SK-N-SH treated with all-trans-retinoic acid at 6 μM for 48 hours (cell line): ENCODE results near the gene SLAIN1.

Experiments used
- ATAC-seq: fragments of 200-7000 bp; cut with Tn5 transposase; 3 replicates; pipeline ENCODE4 v1.9.1; 2020; ENCODE audit warnings: mild to moderate bottlenecking, moderate library complexity
- ARNTL ChIP-seq: fragments of 450-650 bp; formaldehyde crosslinking; IDR thresholded peaks from 2 replicates; pipeline ENCODE4 v1.5.0; 2020; ENCODE audit warnings: low read depth, mild to moderate bottlenecking, moderate library complexity, borderline replicate concordance
- BACH2 ChIP-seq: fragments of 250-450 bp; sonication (Bioruptor Pico); IDR thresholded peaks from 2 replicates; pipeline ENCODE4 v1.9.0; 2021; ENCODE audit warnings: mild to moderate bottlenecking, borderline replicate concordance
- CSDC2 ChIP-seq: fragments of 250-450 bp; sonication (Bioruptor Pico); IDR thresholded peaks from 2 replicates; pipeline ENCODE4 v1.5.0; 2020; ENCODE audit warnings: mild to moderate bottlenecking, moderate library complexity
- ESRRG ChIP-seq: fragments of 250-450 bp; sonication (Bioruptor Pico); IDR thresholded peaks from 2 replicates; pipeline ENCODE4 v1.6.1; 2021; ENCODE audit warnings: mild to moderate bottlenecking
- GLIS3 ChIP-seq: fragments of 250-450 bp; sonication (Bioruptor Pico); IDR thresholded peaks from 2 replicates; pipeline ENCODE4 v1.5.0; 2020; ENCODE audit warnings: mild to moderate bottlenecking, moderate library complexity
- ISL1 ChIP-seq: fragments of 250-450 bp; sonication (Bioruptor Pico); IDR thresholded peaks from 2 replicates; pipeline ENCODE4 v2.1.2; 2022; ENCODE audit warnings: mild to moderate bottlenecking, moderate library complexity
- OSR1 ChIP-seq: fragments of 250-450 bp; sonication (Bioruptor Pico); IDR thresholded peaks from 2 replicates; pipeline ENCODE4 v1.8.0; 2022; ENCODE audit warnings: moderate library complexity, mild to moderate bottlenecking, inconsistent platforms
- PPARA ChIP-seq: fragments of 250-450 bp; sonication (Bioruptor Pico); IDR thresholded peaks from 2 replicates; pipeline ENCODE4 v1.5.0; 2020; ENCODE audit warnings: mild to moderate bottlenecking, borderline replicate concordance
- RARB ChIP-seq: fragments of 250-450 bp; sonication (Bioruptor Pico); IDR thresholded peaks from 2 replicates; pipeline ENCODE4 v1.8.0; 2021; ENCODE audit warnings: mild to moderate bottlenecking, moderate library complexity
- SNAI2 ChIP-seq: fragments of 250-450 bp; sonication (Bioruptor Pico); IDR thresholded peaks from 2 replicates; pipeline ENCODE4 v1.5.0; 2020; ENCODE audit warnings: mild to moderate bottlenecking, moderate library complexity
- TCF4 ChIP-seq: fragments of 250-450 bp; sonication (Bioruptor Pico); IDR thresholded peaks from 2 replicates; pipeline ENCODE4 v1.8.0; 2021; ENCODE audit warnings: mild to moderate bottlenecking, moderate library complexity, borderline replicate concordance
- TOX ChIP-seq: fragments of 250-450 bp; sonication (Bioruptor Pico); IDR thresholded peaks from 2 replicates; pipeline ENCODE4 v1.8.0; 2021; ENCODE audit warnings: mild to moderate bottlenecking, moderate library complexity, borderline replicate concordance
- ZC3H10 ChIP-seq: fragments of 250-450 bp; sonication (Bioruptor Pico); IDR thresholded peaks from 2 replicates; pipeline ENCODE4 v1.5.1; 2021; ENCODE audit warnings: mild to moderate bottlenecking, moderate library complexity
- ZFP3 ChIP-seq: fragments of 250-450 bp; sonication (Bioruptor Pico); IDR thresholded peaks from 2 replicates; pipeline ENCODE4 v1.5.0; 2020; ENCODE audit warnings: mild to moderate bottlenecking, moderate library complexity
- ZFP30 ChIP-seq: fragments of 450-650 bp; formaldehyde crosslinking; IDR thresholded peaks from 2 replicates; pipeline ENCODE4 v1.5.0; 2022; ENCODE audit warnings: mild to moderate bottlenecking, moderate library complexity
- ZNF565 ChIP-seq: fragments of 450-650 bp; formaldehyde crosslinking; conservative IDR thresholded peaks from 2 replicates; pipeline ENCODE4 v1.5.0; 2020; ENCODE audit warnings: low read depth, mild to moderate bottlenecking, moderate library complexity
- ZNF8 ChIP-seq: fragments of 450-650 bp; formaldehyde crosslinking; IDR thresholded peaks from 2 replicates; pipeline ENCODE4 v1.5.0; 2020; ENCODE audit warnings: mild to moderate bottlenecking, moderate library complexity
- TF ChIP-seq, protein P1 (sequence below): fragments of 250-450 bp; sonication (Bioruptor Pico); IDR thresholded peaks from 2 replicates; pipeline ENCODE4 v1.8.0; 2021; ENCODE audit warnings: low read depth, mild to moderate bottlenecking, moderate library complexity, borderline replicate concordance
- TF ChIP-seq, protein P2 (sequence below): fragments of 250-450 bp; sonication (Bioruptor Pico); IDR thresholded peaks from 2 replicates; pipeline ENCODE4 v1.5.0; 2020; ENCODE audit warnings: mild to moderate bottlenecking, moderate library complexity
- TF ChIP-seq, protein P3 (sequence below): fragments of 250-450 bp; sonication (Bioruptor Pico); IDR thresholded peaks from 2 replicates; pipeline ENCODE4 v1.5.1; 2021; ENCODE audit warnings: mild to moderate bottlenecking, moderate library complexity
- TF ChIP-seq, protein P4 (sequence below): fragments of 250-450 bp; sonication (Bioruptor Pico); IDR thresholded peaks from 2 replicates; pipeline ENCODE4 v1.8.0; 2020; ENCODE audit warnings: mild to moderate bottlenecking, moderate library complexity, borderline replicate concordance

The SLAIN1 gene

DNA sequence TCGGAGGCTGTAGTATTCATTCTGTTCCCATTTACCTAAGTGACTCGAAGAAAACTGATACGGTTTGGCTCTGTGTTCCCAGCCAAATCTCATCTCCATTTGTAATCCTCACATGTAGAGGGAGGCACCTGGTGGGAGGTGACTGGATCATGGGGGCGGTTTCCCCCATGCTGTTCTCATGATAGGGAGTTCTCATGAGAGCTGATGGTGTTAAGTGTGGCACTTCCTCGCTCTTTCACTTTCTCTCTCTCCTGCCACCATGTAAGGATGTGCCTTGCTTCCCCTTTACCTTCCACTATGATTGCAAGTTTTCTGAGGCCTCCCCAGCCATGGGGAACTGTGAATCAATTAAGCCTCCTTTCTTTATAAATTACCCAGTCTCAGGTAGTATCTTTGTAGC is 23.5 kb downstream of the SLAIN1 start (continued):
- TF ChIP-seq, protein P1, sequence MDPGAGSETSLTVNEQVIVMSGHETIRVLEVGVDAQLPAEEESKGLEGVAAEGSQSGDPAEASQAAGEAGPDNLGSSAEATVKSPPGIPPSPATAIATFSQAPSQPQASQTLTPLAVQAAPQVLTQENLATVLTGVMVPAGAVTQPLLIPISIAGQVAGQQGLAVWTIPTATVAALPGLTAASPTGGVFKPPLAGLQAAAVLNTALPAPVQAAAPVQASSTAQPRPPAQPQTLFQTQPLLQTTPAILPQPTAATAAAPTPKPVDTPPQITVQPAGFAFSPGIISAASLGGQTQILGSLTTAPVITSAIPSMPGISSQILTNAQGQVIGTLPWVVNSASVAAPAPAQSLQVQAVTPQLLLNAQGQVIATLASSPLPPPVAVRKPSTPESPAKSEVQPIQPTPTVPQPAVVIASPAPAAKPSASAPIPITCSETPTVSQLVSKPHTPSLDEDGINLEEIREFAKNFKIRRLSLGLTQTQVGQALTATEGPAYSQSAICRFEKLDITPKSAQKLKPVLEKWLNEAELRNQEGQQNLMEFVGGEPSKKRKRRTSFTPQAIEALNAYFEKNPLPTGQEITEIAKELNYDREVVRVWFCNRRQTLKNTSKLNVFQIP (CRISPR knock-in tag): no peak
- TF ChIP-seq TOX (CRISPR knock-in tag) (no peak), ISL1 (no peak), ZC3H10 (CRISPR knock-in tag) (no peak), BACH2 (CRISPR knock-in tag) (no peak), RARB (CRISPR knock-in tag) (no peak)

DNA sequence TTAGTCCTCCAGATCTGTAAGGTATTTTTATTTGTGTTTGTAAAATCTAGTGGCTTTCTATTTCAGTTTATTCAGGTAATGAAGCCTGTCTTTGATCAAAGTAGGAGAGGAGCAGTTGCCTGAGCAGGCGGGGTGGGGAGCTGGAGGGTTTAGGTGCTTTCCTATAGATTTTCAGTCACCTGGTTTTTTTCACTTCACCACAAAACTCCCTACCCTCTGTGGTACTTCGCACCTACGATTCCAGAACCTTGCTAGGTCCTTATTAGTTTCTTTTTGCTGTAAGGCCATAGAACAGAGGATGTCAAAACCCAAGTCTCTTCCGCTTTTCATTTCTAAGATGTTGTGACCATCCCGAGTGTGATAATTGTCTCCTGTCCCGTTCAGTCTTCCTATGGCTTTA is 26.6 kb downstream of the SLAIN1 start:
- TF ChIP-seq SNAI2 (no peak), TCF4 (no peak), OSR1 (CRISPR knock-in tag) (no peak), GLIS3 (CRISPR knock-in tag) (no peak), TOX (CRISPR knock-in tag) (no peak), ARNTL (no peak), ESRRG (CRISPR knock-in tag) (no peak), ISL1 (no peak), RARB (CRISPR knock-in tag) (no peak), ZFP3 (no peak), PPARA (CRISPR knock-in tag) (no peak), CSDC2 (CRISPR knock-in tag) (no peak)
- TF ChIP-seq, protein P2, sequence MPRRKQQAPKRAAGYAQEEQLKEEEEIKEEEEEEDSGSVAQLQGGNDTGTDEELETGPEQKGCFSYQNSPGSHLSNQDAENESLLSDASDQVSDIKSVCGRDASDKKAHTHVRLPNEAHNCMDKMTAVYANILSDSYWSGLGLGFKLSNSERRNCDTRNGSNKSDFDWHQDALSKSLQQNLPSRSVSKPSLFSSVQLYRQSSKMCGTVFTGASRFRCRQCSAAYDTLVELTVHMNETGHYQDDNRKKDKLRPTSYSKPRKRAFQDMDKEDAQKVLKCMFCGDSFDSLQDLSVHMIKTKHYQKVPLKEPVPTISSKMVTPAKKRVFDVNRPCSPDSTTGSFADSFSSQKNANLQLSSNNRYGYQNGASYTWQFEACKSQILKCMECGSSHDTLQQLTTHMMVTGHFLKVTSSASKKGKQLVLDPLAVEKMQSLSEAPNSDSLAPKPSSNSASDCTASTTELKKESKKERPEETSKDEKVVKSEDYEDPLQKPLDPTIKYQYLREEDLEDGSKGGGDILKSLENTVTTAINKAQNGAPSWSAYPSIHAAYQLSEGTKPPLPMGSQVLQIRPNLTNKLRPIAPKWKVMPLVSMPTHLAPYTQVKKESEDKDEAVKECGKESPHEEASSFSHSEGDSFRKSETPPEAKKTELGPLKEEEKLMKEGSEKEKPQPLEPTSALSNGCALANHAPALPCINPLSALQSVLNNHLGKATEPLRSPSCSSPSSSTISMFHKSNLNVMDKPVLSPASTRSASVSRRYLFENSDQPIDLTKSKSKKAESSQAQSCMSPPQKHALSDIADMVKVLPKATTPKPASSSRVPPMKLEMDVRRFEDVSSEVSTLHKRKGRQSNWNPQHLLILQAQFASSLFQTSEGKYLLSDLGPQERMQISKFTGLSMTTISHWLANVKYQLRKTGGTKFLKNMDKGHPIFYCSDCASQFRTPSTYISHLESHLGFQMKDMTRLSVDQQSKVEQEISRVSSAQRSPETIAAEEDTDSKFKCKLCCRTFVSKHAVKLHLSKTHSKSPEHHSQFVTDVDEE: no peak
- TF ChIP-seq, protein P3, sequence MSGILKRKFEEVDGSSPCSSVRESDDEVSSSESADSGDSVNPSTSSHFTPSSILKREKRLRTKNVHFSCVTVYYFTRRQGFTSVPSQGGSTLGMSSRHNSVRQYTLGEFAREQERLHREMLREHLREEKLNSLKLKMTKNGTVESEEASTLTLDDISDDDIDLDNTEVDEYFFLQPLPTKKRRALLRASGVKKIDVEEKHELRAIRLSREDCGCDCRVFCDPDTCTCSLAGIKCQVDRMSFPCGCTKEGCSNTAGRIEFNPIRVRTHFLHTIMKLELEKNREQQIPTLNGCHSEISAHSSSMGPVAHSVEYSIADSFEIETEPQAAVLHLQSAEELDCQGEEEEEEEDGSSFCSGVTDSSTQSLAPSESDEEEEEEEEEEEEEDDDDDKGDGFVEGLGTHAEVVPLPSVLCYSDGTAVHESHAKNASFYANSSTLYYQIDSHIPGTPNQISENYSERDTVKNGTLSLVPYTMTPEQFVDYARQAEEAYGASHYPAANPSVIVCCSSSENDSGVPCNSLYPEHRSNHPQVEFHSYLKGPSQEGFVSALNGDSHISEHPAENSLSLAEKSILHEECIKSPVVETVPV (CRISPR knock-in tag): no peak
- TF ChIP-seq, protein P4, sequence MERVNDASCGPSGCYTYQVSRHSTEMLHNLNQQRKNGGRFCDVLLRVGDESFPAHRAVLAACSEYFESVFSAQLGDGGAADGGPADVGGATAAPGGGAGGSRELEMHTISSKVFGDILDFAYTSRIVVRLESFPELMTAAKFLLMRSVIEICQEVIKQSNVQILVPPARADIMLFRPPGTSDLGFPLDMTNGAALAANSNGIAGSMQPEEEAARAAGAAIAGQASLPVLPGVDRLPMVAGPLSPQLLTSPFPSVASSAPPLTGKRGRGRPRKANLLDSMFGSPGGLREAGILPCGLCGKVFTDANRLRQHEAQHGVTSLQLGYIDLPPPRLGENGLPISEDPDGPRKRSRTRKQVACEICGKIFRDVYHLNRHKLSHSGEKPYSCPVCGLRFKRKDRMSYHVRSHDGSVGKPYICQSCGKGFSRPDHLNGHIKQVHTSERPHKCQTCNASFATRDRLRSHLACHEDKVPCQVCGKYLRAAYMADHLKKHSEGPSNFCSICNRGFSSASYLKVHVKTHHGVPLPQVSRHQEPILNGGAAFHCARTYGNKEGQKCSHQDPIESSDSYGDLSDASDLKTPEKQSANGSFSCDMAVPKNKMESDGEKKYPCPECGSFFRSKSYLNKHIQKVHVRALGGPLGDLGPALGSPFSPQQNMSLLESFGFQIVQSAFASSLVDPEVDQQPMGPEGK (CRISPR knock-in tag): no peak
- TF ChIP-seq, all 23 proteins: peak for 0
- ATAC-seq: no peak

DNA sequence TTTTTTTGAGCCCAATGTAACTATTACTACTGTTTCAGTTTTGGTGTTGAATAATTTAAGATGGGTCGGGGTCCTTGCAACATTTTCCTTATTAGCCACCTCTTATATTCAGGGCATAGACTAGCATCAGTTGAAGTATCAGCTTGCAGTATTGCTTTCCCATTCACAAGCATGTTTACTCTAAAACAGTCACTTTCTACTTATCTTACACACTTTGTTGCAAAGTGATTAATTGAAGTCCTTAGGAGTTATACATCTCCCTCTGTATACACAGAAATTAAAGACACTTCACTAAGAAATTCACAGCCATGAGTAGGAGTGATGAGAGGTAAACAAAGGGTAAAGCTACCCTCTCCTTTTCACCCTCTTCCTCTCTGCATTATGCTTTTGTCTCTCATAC is 27.6 kb downstream of the SLAIN1 start:
- TF ChIP-seq SNAI2: no peak
- no peak for TF ChIP-seq ESRRG (CRISPR knock-in tag)
- TF ChIP-seq, protein P1 (CRISPR knock-in tag): no peak
- TF ChIP-seq, all 23 proteins: peak for 0
- ATAC-seq: no peak

DNA sequence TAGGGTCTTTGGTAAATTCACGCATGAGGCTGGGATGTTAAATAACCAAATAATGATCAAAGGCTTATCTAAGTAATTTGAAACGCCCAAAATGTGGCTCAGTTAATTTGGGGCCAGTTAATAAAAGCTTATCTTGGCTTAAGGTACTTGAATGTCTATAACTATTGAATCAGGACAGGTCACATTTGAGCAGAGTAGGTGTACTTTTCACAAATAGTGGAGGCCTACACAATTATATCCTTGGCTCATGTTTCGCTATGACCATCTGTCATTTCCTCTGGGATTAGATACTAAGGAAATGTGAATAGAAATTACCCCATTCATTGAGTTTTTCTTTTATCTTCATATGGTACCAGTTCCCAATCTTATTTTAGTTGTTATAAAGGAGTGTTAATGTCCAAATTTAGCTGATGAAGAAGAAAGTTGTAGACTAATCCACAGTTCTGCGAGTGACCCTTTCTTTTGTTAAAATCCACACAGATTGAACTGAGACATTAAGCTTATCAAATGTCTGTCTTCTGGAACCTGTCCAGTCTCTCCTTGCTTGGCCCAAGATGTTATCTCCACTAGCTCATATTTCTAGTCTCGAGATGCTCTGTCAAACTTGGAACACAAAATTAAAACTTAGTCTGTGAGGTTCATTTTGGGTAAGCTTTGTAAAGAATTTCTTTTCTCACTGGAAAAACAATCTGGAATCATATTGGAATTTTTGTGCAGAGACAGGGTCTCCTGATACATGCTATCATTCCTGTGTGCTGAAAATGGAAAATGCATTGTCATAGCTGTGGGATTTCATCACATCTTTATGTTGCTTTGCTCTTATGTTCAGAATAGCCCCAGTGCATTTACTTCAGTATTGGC is 31.0 kb downstream of the SLAIN1 start:
- no peak; the same call in 2 of the 3 replicates for ATAC-seq
- TF ChIP-seq ZNF565 (CRISPR knock-in tag): no peak
- TF ChIP-seq ZFP3: no peak
- no peak for TF ChIP-seq ZNF8
- TF ChIP-seq, protein P4 (CRISPR knock-in tag): no peak
- no peak for TF ChIP-seq GLIS3 (CRISPR knock-in tag)
- no peak for TF ChIP-seq ESRRG (CRISPR knock-in tag)
- TF ChIP-seq, protein P3 (CRISPR knock-in tag): no peak
- no peak for TF ChIP-seq SNAI2
- no peak for TF ChIP-seq ZC3H10 (CRISPR knock-in tag)
- no peak for TF ChIP-seq ZFP30 (CRISPR knock-in tag)
- TF ChIP-seq TOX (CRISPR knock-in tag): no peak
- no peak for TF ChIP-seq OSR1 (CRISPR knock-in tag)
- no peak for TF ChIP-seq BACH2 (CRISPR knock-in tag)
- TF ChIP-seq PPARA (CRISPR knock-in tag): no peak
- no peak for TF ChIP-seq ISL1
